ENCODE measurements around the gene IGSF10. TPM values are rescaled to one million over a fixed set of nuclear protein-coding genes. Genes with fewer than 3 reads are reported as not detected.

Gene IGSF10
- total RNA-seq, 2 experiments from 2014 or later = not detected

DNA sequence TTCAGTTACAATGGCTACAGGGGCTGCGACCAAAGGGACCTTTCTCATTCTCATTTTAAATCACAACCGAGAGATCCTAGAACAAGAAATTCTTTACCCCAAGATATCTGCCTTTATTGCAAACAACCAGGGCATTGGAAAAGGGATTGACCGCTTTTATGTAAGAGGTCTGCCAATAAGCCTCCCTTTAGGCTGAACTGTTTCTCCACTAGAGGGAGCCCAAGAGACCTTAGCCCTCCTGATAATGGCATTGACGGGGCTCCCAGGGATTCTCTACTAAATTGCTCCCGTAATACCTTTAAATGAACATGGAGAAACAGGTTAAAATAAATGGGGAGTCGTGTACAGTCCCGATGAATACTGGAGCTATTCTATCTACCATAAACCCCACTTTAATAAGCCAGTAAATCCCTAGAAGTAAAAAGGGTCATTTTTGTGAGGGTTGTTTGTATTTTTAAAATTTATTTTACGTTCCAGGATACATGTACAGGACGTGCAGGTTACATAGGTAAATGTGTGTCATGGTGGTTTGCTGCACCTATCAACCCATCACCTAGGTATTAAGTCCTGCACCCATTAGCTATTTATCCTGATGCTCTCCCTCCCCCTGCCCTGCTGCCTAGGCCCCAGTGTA lies 7.5 kb upstream of the IGSF10 start:
- ChIA-PET CTCF (interaction anchor here (0.6 to 1.4 kb wide), 9 partner anchors 8 to 450 kb away, joined by 3 to 5 read pairs (median 3); no protein-coding TSS in a partner anchor), POLR2A (no interaction called here)

DNA sequence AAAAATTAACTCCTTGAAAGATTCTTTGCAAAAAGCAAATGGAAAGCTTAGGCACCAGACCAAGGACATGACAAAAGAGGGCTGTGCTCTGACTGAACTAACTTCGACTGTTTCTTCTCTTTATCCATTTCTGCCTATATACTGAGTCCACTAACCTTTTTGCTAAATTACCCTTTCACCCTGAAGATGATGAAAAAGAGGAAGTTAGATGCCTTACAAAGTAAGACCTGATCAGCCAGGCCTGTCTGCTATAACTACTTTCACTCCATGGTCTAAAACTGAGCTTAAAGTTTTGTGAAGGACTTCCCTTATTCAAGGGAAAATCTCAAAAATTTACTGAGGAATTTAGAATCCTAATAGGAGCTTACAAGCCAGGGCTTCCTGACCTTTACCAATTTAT lies 6.2 kb upstream of the IGSF10 start:
- ChIA-PET POLR2A (no interaction called here), CTCF (no interaction called here)

GRCh38 chr3:151462991-151463390 lies 2.1 kb upstream of the IGSF10 start:
- POLR2A ChIA-PET = no interaction called here
- CTCF ChIA-PET = no interaction called here

- POLR2A ChIA-PET = no interaction called here
- CTCF ChIA-PET = no interaction called here
Observed at GRCh38 chr3:151462278-151462780, 1.5 kb upstream of the IGSF10 start.

GRCh38 chr3:151460228-151460627 lies 633 bp downstream of the IGSF10 start:
- CTCF ChIA-PET = interaction anchor here (1.4 kb wide), 1 partner anchor 9 kb away, joined by 4 read pairs; no protein-coding TSS in a partner anchor

GRCh38 chr3:151459358-151459757 lies 1.5 kb downstream of the IGSF10 start:
- ChIA-PET POLR2A (no interaction called here), CTCF (interaction anchor here (1.4 kb wide), 1 partner anchor 10 kb away, joined by 4 read pairs; no protein-coding TSS in a partner anchor)

More at GRCh38 chr3:151460228-151460627, 633 bp downstream of the IGSF10 start:
- POLR2A ChIA-PET = no interaction called here

DNA sequence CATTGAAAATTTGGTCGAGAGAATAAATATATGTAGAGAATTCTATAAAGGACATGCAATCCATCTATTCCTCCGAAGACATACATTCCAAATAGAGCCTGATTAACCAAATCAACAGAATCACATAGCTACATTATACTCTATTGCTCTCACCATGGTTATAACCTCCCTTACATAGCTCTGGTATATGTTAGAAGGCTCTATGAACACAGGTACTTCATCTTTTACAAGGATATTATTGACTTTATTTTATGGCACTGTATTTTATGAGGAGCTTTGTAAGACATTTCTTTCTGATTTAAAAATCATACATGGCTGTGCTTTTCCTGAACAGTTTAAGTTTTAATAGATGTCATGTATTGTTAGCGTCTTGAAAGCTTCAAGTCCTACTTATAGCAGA lies 4.8 kb downstream of the IGSF10 start:
- POLR2A ChIA-PET = no interaction called here

DNA sequence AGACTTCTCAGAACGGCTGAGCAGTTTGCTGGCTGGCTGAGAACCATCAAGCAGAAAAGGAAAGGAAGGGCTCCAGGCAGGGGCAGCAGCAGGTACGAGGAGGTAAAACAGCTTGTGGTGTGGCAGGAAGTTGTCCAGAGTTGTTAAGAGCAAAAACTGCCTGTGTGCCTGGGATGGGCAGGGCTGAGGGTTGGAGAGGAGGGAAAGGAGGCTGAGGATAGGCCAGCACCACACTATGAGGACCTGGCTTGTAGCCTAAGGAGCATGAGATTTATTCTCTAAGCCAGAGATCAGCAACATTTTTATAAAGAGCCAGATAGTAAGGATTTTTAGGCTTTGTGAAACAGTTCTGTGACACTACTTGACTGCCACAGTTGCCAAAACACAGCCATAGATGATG lies 8.0 kb downstream of the IGSF10 start:
- ChIA-PET POLR2A (no interaction called here), CTCF (no interaction called here)

More for the DNA sequence above, 4.8 kb downstream of the IGSF10 start:
- CTCF ChIA-PET = no interaction called here

DNA sequence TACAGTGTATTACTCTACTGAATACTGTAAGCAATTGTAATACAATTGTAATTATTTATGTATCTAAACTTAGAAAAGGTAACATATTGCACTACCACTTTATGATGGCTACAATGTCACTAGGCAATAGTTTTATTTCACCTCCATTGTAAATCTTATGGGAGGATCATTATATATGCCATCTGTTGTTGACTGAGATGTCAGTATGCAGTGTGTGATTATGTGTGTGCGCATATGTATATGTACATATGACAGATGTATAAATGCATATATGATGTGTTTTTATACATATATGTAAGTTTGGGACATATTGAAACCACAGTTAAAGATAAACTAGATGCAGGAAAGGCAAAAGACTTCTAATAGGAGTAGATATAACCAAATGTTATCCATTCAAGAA lies 8.5 kb downstream of the IGSF10 start:
- POLR2A ChIA-PET = no interaction called here
- CTCF ChIA-PET = no interaction called here

- ChIA-PET POLR2A (no interaction called here), CTCF (no interaction called here)
Observed at GRCh38 chr3:151446002-151446340, 14.9 kb downstream of the IGSF10 start.

DNA sequence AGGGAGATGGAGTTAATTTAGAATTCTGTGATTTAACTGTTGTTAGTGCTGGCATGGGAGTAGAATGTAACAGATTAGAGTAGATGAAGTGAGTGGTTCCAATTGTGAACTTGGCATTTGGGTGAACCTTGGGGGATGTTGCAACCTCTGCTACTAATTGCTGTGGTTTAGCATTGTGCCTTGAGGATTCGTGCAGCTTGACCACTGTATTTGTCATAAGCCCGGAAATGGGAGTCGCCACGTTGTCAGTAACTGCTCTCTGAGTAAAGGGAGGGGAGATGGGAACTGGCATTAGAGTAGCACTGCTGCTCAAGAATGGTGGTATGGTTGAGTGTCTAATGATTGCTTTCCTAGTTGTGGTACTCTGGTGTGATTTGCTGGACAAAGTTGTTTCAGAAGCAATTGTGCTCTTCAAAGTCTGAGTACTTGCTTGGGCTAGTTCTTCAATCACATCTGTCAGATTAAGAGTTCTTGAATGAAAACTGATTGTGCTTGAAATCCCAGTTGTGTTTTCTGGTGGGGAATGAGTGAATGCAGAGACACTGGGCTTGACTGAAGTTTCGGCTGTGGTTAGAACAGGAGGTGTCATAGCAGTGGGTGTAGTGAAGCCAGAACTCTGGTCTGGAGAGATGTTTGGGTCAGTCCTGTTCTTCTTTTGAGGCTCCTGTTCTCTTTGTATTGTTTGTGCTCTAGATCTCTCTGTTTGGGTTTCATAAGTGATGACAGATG lies 15.4 kb downstream of the IGSF10 start:
- CTCF ChIA-PET = no interaction called here

GRCh38 chr3:151443583-151443982 lies 17.3 kb downstream of the IGSF10 start:
- ChIA-PET POLR2A (no interaction called here), CTCF (no interaction called here)

More for the DNA sequence above, 15.4 kb downstream of the IGSF10 start:
- POLR2A ChIA-PET = no interaction called here

- POLR2A ChIA-PET = interaction anchor here (0.5 kb wide), 1 partner anchor 157 kb away, joined by 3 read pairs; no protein-coding TSS in a partner anchor
- CTCF ChIA-PET = interaction anchor here (0.6 kb wide), 1 partner anchor 1081 kb away, joined by 3 read pairs; no protein-coding TSS in a partner anchor
Observed at GRCh38 chr3:151440940-151441339, 19.9 kb downstream of the IGSF10 start.

DNA sequence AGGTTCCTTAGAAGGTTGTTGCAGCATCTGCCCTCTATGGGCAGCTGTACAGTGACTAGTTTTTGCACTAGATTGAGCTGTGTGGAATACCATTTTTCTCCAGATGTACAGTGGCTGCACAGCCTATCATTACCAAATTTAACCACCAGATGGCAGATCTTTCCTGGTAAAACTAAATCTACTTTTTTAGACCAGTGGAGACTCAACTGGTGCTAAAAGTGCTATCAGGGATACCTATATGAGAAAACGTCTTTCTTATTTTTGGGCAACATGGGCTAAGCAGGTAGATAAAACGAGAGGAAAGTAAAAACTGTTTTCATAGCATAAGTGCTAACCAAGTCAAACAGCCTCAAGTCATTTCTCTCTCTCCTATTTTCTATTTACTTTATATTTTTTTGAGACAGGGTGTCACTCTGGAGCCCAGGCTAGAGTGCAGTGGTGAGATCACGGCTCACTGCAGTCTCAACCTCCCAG lies 21.2 kb downstream of the IGSF10 start:
- ChIA-PET POLR2A (no interaction called here), CTCF (interaction anchor here (0.8 to 1.4 kb wide), 3 partner anchors 9 to 479 kb away, joined by 3 read pairs; no protein-coding TSS in a partner anchor)

DNA sequence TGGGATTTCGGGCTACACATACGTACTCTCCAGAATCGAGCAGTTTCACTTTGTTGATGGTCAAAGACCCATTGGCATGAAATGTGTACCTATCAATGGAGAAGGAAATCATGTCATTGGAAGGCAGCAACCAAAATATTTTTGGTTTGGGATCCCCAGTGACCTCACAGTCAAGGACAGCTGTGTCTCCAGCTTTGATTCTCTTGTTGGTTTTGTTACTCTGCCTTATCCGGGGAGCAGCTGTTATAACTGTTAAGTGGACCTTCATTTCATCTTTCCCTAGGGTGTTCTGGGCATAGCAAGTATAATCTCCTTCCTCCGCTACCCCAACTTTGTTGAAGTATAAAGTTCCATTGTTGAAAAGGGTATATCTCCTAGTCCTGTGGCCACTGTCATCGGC lies 23.0 kb downstream of the IGSF10 start:
- CTCF ChIA-PET = interaction anchor here (1.3 kb wide), 1 partner anchor 11 kb away, joined by 3 read pairs; no protein-coding TSS in a partner anchor
- POLR2A ChIA-PET = no interaction called here

DNA sequence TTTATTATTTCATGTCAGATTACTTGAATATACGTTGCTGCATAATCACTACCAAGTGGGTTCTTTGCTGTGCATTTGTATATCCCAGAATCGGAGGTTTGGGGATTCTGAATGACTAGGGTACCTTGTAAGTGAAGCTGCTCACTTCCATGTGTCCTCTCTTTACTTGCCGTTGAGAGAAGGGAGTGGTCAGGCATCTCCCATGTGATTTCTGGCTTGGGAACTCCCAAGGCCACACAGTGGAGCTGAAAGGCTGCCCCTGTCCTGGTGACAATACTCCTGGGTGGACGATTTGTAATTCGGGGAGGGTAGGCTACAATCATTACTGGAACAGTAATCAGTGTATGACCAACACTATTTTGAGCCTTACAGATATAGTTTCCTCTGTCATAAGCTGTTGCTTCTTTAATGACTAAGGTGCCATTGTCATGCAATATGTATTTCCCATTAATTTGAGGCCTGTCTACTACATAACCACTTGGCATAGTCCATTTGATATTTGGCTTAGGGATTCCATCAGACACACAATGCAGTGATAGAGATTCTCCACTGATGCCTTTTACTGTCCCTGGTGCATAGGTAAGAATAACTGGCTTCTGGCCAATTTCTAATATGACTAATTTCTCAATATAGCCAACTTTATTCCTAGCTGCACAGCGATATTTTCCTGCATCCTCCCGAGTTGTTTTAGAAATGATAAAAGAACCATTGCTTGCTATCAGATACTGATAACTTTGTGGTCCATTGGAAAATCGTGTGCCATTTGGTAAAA lies 24.0 kb downstream of the IGSF10 start:
- CTCF ChIA-PET = interaction anchor here (1.3 kb wide), 1 partner anchor 12 kb away, joined by 3 read pairs; no protein-coding TSS in a partner anchor
- POLR2A ChIA-PET = no interaction called here

DNA sequence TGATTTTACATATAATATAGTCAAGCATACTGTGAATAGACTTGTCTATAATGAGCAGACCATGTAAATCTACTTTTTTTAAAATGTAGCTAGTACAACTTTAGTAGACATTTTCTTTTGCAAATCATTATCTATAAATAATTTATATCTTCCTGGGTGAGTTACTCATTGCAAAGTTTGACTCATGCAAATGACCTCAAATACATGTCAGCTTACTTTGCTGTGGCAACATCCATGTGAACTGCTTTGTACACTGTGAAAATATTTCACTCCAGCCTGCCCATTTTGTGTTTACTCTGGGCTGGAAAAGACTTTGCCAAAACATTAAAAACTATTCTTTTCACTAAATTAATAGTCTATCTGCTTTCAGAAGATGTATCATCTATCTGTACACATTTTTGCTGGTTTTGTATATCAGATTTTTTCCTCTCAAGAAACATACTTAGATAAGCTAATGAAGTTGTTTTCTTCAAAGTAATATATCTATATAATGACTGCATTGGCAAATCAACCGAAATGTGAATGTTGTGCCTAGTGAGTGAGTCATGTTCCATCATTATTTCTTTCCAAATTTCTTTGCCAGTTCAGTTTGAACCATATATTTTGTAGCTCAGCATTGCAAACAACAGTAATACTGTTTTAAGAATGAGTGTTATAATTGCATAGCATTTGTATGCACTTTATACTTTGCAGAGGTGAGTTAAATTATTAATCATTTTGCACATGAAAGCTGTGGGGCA lies 26.5 kb downstream of the IGSF10 start:
- ChIA-PET POLR2A (no interaction called here), CTCF (interaction anchor here (0.6 kb wide), 1 partner anchor 11 kb away, joined by 4 read pairs; no protein-coding TSS in a partner anchor)

GRCh38 chr3:151432616-151433372 lies 28.1 kb downstream of the IGSF10 start:
- POLR2A ChIA-PET = no interaction called here
- CTCF ChIA-PET = no interaction called here

GRCh38 chr3:151431940-151432339 lies 28.9 kb downstream of the IGSF10 start:
- ChIA-PET CTCF (no interaction called here), POLR2A (no interaction called here)
